NCI-H2029 (cell line): Measurements from ENCODE around the gene ENSA.
A peak's percentile ranks its signal among the peaks of the same experiment; 100 is the strongest.
"Not testable (repeated sequence)": the region's sequence is repeated elsewhere in the genome, so short reads cannot be mapped to it uniquely, and the experiment has no call there.

ENCODE experiments used
- DNase-seq: peaks from one replicate; lab custom pipeline; 2025; lab: John Stamatoyannopoulos, UW

ENSA gene, protein sequence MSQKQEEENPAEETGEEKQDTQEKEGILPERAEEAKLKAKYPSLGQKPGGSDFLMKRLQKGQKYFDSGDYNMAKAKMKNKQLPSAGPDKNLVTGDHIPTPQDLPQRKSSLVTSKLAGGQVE

DNA sequence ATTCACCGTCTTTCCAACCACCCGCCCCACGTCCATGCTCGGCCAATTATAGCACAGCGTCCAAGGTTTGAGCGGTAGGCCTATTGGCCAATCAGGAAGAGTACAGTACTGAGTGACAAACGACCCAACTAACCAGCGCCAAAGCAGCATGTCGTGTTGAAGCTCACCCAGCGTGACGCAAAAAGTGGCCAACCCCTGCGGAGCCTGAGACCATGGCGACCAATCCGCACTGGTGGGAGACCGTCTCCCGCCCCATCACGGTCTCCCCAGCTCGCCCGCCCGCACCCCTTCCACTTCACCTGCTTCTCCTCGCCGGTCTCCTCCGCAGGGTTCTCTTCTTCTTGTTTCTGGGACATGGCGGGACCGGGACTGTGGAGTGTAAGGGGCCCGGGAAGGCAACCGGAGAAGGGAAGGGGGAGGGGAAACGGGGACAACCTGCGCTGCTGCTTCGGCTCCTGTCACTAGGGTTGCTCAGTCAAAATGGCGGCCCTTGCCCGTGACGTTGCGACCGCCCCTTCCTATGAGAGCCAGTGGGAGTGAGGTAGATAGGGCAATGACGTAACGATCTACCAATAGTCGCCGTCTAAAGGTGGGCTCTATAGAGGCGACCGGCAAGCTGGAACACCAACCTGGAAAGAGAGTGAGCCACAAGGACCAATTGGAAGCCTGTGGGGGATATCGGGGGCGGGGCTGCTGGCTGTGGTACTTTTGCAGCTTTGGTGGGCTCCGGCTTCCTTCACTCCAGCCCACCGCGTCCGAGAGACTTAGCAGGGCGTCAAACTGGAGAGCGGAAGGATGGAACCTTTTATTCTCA lies at the start of gene ENSA:
TSS of gene ENSA (minus strand) at position 498 of the 814 bp plus-strand sequence. CDS start at position 356, 142 bp downstream.
- DNase-seq = peak; percentile 99

DNA sequence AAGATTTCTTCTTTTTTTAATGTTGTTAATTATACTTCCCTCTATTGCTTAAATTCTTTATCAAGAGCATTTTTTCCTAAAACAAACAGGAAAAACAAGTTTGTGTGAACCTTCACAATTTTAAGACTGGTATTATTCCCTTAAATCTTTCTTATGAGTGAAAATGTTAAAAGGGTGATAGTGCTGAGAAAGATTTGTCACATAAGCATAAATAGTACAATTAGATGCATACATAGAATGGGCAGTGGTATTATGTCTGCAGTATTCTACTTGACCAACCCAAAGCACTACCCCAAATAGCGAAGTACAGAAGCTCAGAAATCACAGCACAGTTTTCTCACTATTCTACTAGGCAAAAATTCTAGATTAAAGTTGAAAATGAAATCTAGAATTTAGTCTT lies 49.6 kb upstream of the ENSA start:
- no peak for DNase-seq

DNA sequence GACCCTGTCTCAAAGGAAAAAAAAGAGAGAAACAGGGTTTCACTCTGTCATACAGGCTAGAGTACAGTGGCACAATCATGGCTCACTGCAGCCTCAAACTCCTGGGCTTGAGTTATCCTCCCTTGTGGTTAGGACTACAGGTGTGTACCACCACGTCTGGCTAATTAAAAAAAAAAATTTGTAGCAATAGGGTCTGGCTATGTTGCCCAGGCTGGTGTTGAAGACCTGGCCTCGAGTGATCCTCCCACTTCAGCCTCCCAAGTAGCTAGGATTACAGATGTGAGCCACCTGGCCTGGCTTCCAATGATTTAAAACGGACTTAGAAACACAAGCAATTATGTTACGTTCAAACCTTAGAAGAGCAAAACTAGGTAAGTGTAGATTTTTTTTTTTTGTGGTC lies 45.5 kb upstream of the ENSA start:
- DNase-seq = no peak

DNA sequence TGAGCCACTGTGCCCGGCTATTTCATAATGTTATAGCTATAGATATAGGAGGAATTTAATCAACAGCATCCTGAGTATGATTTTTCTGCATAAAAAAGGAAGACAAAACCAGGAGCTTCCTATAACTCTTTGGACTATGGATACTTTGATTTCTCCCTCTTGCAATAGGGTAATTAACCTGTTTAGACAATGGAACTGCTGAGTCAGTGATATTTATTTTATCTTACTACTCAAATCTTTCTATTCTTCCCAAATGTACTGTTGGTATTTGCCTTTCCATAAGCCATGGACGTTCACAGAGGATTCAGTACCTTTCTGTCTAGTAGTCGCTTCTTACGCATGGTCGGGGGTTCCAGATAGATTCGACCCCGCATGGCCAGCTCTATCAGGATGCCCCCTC lies 33.9 kb upstream of the ENSA start:
- no peak for DNase-seq

DNA sequence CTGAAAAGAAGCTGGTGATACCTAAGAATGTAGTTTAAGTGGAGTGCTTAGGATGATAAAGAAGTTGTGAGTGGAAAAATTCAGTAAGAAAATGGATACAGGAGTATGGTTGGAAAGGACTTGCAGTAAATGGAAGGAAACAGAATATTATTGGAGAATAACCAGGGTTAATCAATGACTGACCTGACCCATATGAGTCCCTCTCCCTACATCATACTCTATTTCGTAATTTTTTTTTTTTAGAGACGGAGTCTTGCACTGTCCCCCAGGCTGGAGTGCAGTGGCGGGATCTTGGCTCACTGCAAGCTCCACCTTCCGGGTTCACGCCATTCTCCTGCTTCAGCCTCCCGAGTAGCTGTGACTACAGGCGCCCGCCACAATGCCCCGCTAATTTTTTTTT lies 33.4 kb upstream of the ENSA start:
- DNase-seq = no peak

DNA sequence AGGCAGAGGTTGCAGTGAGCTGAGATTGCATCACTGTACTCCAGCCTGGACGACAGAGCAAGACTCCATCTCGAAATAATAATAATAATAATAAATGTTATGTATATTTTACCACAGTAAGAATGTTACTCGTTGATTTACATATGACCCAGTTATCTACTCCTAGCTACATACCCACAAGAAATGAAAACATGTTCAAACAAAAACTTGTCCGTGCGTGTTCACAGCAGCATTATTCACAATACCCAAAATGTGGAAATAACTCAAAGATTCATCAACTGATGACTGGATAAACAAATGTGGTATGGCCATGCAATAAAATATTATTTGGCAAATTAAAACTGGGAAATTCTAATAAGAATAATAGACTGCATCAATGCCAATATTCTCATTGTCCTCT lies 31.7 kb upstream of the ENSA start:
- DNase-seq = no peak

DNA sequence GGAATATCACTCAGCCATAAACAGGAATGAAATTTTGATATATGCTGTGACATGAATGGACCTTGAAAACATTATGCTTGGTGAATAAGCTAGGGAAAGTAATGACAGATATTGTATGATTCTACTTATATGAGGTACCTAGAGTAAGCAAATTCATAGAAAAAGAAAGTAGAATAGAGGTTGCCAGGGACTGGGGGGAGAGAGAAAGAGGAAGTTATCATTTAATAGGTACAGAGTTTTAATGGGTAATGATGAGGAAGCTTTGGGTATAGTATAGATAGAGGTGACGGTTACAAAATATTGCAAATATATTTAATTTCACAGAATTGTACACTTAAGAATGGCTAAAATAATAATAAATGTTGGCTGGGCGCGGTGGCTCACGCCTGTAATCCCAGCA lies 31.2 kb upstream of the ENSA start:
- DNase-seq = no peak

DNA sequence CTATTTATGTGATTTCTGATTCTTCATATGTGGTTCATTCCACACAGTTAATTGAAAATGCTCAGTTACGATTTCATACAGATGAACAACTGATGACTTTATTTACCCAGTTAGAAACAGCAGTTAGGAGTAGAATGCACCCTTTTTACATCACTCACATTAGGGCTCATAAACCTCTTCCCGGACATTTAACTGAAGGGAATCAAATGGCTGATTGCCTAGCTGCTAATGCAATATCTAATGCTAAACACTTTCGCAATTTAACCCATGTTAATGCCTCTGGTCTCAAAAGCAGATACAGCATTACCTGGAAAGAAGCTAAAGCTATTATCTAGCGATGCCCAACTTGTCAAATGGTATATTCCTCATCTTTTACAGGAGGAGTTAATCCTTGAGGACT lies 27.7 kb upstream of the ENSA start:
- not testable (repeated sequence) for DNase-seq

DNA sequence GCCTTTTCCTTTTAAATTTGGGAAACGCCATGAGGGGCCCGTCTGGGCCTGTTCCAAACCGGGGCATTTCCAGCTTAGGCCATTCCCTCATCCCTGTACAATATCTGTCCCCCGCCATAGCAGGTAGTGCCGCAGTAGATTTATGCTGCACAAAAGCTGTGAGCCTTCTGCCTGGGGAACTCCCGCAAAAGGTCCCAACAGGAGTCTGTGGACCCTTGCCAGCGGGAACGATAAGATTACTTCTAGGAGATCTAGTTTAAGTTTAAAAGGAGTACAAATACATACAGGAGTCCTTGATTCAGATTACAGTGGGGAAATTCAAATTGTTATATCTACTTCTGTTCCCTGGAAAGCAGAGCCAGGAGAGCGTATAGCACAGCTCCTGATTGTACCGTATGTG lies 25.2 kb upstream of the ENSA start:
- not testable (repeated sequence) for DNase-seq

DNA sequence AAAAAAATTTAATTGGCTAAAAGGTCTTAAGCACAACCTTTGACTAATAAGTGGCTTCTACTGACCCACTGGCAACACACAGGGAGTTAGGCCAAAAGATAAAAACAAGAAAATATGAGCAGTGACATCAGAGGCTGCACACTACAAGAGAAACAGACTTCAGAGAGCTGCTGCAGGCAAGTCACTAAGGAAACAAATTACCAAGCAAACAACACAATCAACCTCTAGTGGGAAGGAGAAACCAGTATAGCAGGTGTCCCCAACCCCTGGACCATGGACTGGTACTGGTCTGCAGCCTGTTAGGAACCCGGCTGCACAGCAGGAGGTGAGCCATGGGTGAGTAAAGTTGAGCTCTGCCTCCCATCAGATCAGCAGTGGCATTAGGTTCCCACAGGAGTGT lies 20.8 kb upstream of the ENSA start:
- DNase-seq = peak; percentile 46

DNA sequence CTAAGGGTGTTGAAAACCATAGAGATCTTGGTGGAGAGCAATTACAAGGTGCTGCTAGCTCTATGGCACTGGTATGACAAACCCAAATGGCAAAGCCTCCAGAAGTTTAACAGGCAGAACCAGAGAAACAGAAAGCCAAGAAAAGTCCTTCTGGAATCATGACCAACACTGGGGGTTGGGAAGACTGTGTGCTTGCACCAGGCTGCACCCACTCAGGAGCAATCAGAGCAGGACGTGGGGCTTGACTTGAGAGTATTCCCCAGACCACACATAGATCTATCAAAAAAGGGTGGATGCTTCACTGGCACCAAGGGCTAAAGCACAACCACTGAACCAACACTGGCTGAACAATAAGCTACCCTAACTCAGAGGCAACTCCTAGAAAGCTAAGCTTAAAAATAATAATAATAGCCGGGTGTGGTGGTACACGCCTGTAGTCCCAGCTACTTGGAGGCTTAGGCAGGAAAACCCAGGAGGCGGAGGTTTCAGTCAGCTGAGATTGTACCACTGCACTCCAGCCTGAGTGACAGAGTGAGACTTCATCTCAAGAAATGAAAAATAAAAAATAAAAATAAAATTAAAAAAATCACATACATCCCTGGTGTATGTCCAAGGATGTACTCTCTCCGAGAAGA lies 20.1 kb upstream of the ENSA start:
- no peak for DNase-seq

DNA sequence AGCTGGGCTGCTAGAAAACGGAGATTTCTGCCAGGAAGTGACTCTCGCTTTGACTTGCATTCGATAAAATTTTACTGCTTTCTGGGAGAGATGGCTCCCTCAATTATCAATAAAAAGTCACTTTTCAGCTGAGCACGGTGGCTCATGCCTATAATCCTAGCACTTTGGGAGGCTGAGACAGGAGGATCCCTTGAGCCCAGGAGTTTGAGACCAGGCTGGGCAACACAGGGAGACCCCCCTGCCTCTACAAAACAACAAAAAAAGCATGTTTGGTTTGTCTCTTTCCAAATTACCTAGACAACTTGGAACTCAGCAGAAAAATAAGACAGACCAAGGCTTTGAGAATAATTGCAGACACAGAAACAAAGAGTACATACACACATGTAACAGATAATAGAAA lies 12.9 kb upstream of the ENSA start:
- DNase-seq = no peak

DNA sequence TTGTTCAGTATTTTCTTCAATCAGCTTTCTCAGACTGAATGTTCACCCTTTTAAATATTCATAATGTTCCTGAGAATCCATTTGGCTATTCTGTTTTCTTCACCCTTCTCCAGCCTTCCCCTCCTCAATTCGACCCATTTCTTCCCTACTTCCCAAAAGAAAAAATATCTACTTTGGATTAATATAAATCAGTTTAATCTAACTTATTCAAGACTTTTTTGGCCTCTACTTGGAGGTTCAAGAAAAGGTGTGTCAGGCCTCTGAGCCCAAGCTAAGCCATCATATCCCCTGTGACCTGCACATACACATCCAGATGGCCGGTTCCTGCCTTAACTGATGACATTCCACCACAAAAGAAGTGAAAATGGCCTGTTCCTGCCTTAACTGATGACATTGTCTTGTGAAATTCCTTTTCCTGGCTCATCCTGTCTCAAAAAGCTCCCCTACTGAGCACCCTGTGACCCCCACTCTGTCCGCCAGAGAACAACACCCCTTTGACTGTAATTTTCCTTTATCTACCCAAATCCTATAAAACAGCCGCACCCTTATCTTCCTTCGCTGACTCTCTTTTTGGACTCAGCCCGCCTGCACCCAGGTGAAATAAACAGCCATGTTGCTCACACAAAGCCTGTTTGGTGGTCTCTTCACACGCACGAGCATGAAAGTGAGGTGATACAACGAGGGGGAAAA lies 11.9 kb upstream of the ENSA start:
- DNase-seq = not testable (repeated sequence)

DNA sequence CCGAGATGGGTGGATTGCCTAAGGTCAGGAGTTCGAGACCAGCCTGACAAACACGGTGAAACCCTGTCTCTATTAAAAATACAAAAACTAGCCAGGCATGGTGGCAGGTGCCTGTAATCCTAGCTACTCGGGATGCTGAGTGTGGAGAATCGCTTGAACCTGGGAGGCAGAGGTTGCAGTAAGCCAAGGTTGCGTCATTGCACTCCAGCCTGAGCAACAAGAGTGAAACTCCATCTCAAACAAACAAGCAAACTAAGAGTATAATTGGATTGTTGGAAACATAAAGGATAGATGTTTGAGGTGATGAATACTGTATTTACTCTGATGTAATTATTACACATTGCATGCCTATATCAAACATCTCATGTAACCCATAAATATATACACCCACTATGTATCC lies 9.0 kb upstream of the ENSA start:
- peak; percentile 46 for DNase-seq

DNA sequence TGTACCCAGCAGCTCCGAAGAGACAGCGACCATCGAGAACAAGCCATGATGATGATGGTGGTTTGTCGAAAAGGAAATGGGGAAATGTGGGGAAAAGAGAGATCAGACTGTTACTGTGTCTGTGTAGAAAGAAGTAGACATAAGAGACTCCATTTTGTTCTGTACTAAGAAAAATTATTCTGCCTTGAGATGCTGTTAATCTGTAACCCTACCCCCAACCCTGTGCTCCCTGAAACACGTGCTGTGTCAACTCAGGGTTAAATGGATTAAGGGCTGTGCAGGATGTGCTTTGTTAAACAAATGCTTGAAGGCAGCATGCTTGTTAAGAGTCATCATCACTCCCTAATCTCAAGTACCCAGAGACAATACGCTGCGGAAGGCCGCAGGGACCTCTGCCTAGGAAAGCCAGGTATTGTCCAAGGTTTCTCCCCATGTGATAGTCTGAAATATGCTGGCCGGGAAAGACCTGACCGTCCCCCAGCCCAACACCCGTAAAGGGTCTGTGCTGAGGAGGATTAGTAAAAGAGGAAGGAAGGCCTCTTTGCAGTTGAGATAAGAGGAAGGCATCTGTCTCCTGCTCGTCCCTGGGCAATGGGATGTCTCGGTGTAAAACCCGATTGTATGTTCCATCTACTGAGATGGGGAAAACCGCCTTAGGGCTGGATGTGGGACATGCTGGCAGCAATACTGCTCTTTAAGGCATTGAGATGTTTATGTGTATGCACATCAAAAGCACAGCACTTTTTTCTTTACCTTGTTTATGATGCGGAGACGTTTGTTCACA lies 5.6 kb upstream of the ENSA start:
- peak; percentile 41 for DNase-seq

DNA sequence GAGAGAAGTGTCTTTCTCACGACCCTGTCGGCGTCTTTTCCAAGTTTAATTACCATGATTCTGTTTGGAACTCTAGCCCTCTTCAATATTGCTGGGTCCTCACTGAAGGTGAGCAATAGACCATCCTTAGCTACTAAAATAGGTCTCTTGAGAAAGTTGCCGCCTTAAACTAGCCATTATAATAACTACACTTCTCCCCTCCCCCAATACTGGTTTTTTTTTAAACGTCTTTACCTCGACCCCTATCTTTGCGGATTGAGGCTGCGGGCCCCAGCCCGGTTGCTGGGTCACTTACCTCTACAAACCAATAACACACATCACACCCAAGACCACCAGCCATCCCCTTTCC lies 672 bp downstream of the ENSA start:
- DNase-seq = no peak

DNA sequence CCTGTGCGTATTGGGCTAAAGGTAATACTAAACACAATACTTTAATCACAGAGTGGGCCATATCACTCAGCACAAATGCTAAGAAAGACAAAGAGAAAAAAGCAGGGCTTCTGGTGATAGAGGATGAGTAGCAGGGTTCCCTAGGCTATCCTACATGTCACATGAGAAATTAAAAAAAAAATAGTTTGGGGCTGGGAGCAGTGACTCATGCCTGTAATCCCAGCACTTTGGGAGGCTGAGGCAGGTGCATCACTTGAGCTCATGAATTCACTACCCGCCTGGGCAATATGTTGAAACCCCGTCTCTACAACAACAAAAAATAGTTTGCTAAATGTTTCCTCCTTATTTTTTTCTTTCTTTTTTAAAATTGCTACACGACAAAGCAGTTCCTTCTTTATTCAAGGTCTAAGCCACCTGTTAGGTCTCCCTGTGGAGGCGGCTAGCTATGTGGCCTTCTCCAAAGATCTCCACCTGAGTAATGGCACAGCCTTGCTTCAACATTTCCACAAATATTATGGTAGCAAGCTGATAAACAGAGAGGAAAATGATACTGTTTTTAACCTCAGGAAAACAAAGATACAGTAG lies 1.5 kb downstream of the ENSA start:
- DNase-seq = no peak

DNA sequence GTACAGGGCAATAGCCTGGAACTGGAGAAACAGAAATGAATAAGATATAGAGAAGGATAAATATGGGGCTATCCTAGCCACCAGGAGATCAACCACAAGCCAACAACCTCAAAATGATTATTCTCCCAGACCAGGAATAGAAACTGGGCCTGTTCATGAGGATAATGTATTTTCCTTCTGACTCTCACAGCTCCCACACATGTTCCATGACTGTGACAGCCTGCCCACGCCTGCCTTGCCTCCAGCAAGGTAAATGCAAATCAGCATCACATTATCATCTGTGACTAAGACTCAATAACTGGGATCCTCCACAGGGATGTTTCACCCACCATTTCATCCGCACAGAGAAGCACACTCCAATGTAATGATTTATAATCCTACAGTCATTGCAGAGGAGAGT lies 3.3 kb downstream of the ENSA start:
- DNase-seq = no peak

DNA sequence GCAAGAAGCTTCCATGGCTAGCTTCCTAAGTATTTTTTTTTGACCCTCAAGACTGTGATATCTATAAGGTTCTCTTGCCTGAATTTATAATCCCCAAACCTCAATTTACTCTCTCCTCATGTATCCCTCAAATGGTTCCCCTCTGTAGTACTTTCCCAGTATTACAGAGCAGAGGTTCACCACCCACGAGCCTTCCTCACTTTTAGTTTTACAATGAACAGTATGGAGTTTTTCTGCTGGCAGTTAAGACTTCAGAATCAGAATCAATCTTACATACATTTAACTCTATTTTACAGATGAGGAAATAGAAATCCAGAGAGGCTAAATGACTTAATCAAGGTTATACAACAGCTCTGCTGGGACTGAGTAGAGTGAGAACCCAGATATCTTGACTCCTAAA lies 4.9 kb downstream of the ENSA start:
- DNase-seq = not testable (repeated sequence)

DNA sequence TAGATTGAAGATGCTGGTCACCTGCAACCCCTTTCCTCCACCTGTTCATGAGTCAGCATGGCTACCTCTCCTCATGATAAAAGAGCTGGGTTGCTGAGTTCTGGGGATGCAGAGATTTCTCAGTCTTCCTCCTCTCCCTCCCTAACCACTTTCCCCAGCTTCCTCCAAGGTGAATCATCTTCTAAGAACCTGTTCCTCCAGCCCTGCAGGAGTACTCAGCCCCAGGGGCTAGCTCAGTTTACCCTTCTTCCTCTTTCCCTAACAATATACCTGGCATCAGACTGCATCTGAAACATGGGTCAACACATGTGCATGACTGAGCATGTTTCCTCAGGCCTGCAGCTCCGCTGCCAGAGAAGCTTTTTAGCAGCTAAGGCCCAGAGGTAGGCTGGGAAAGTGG lies 5.3 kb downstream of the ENSA start:
- DNase-seq = not testable (repeated sequence)

DNA sequence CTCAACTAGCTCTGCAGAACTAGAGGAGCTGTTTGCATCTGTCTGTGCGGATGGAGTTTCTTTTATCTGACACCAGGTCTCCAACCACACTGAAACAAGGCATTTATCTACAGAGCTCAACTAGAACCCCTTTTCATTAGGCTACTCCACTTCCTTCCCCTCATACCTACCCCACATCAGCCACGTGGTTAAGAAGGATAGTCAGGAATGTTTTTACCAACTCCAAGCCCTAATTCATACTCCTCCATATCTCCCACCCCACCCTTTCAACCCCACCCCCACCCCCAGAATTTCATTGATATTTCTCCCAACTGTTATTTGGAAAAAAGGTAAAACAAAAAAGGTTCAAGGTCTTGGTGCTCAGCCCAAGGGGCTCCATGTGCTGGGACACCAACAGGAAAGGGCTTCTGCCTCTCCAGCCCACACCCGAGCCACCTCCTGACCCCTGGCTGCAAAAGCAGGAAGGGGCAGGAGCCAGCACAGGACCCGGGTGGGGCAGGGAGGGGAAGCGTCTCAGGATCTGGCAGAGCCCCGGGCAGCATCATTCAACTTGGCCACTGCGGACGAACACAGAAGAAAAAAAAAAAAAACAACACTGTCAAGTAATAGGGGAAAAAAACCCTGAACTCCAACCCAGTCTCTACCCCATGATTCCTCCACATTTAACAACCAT lies 7.0 kb downstream of the ENSA start:
- DNase-seq = no peak
